WERI-Rb-1 (cell line): ENCODE measurements around the gene KCTD2.

Experiments
- DNase-seq: peaks from one replicate; pipeline ENCODE4 v3.0.0-alpha.2; 2020
- H3K27ac ChIP-seq: fragments of 250-450 bp; sonication (Bioruptor Pico); 2 replicates; pipeline ENCODE4 v1.5.1; 2020; ENCODE audit warnings: mild to moderate bottlenecking, moderate library complexity
- H3K27me3 ChIP-seq: fragments of 250-450 bp; sonication (Bioruptor Pico); 2 replicates; pipeline ENCODE4 v1.5.1; 2021; ENCODE audit warnings: mild to moderate bottlenecking, low read depth, moderate library complexity; ENCODE audit not compliant: insufficient read depth, severe bottlenecking
- H3K36me3 ChIP-seq: fragments of 250-450 bp; sonication (Bioruptor Pico); 2 replicates; pipeline ENCODE4 v1.5.1; 2020; ENCODE audit warnings: mild to moderate bottlenecking, moderate library complexity
- H3K4me3 ChIP-seq: 2 replicates; pipeline ENCODE4 v1.5.1; 2011; ENCODE audit warnings: low read depth, mild to moderate bottlenecking, control low read depth, low read length
- H3K9me3 ChIP-seq: fragments of 250-450 bp; sonication (Bioruptor Pico); 2 replicates; pipeline ENCODE4 v1.5.1; 2021; ENCODE audit warnings: mild to moderate bottlenecking, moderate library complexity; ENCODE audit not compliant: severe bottlenecking
- CTCF ChIP-seq: IDR thresholded peaks from 2 replicates; pipeline ENCODE4 v1.5.1; 2011; ENCODE audit warnings: low read depth, mild to moderate bottlenecking, control low read depth, inconsistent platforms, low read length

KCTD2 gene

GRCh38 chr17:75081611-75082540, 34.9 kb downstream of the KCTD2 start:
- DNase-seq = no peak

GRCh38 chr17:75082683-75083082, 35.7 kb downstream of the KCTD2 start:
- TF ChIP-seq CTCF = no peak
- Histone ChIP-seq H3K4me3 (no peak overlapping the region), H3K27ac (no peak overlapping the region), H3K9me3 (no peaks in the 10 kb centered on the region), H3K27me3 (no peaks in the 10 kb centered on the region), H3K36me3 (no peaks in the 10 kb centered on the region)
- DNase-seq = no peak

More at GRCh38 chr17:75081611-75082540, 34.9 kb downstream of the KCTD2 start:
- no peaks in the 10 kb centered on the region for H3K36me3 ChIP-seq
- TF ChIP-seq CTCF = no peak
- H3K27me3 ChIP-seq = no peaks in the 10 kb centered on the region
- H3K4me3 ChIP-seq = no peak overlapping the region
- H3K27ac ChIP-seq = no peak overlapping the region
- no peaks in the 10 kb centered on the region for H3K9me3 ChIP-seq

GRCh38 chr17:75084039-75084660, 37.1 kb downstream of the KCTD2 start:
- DNase-seq = no peak
- TF ChIP-seq CTCF = no peak
- no peaks in the 10 kb centered on the region for H3K9me3 ChIP-seq
- H3K27me3 ChIP-seq = no peaks in the 10 kb centered on the region
- no peak overlapping the region for H3K27ac ChIP-seq
- H3K36me3 ChIP-seq = no peaks in the 10 kb centered on the region
- H3K4me3 ChIP-seq = no peak overlapping the region

GRCh38 chr17:75086496-75087181, 39.6 kb downstream of the KCTD2 start:
- H3K27me3 ChIP-seq = no peaks in the 10 kb centered on the region
- no peak for DNase-seq
- no peaks in the 10 kb centered on the region for H3K9me3 ChIP-seq
- H3K36me3 ChIP-seq = no peaks in the 10 kb centered on the region
- H3K27ac ChIP-seq = no peak overlapping the region
- TF ChIP-seq CTCF = no peak
- H3K4me3 ChIP-seq = no peak overlapping the region

- Histone ChIP-seq H3K9me3 (no peaks in the 10 kb centered on the region), H3K27me3 (no peaks in the 10 kb centered on the region), H3K36me3 (no peaks in the 10 kb centered on the region), H3K4me3 (no peak overlapping the region), H3K27ac (no peak overlapping the region)
- DNase-seq = no peak
- TF ChIP-seq CTCF = no peak
Observed at GRCh38 chr17:75087182-75087557, 40.1 kb downstream of the KCTD2 start.
